Measurements from ENCODE around the gene MPIG6B.

MPIG6B gene

DNA sequence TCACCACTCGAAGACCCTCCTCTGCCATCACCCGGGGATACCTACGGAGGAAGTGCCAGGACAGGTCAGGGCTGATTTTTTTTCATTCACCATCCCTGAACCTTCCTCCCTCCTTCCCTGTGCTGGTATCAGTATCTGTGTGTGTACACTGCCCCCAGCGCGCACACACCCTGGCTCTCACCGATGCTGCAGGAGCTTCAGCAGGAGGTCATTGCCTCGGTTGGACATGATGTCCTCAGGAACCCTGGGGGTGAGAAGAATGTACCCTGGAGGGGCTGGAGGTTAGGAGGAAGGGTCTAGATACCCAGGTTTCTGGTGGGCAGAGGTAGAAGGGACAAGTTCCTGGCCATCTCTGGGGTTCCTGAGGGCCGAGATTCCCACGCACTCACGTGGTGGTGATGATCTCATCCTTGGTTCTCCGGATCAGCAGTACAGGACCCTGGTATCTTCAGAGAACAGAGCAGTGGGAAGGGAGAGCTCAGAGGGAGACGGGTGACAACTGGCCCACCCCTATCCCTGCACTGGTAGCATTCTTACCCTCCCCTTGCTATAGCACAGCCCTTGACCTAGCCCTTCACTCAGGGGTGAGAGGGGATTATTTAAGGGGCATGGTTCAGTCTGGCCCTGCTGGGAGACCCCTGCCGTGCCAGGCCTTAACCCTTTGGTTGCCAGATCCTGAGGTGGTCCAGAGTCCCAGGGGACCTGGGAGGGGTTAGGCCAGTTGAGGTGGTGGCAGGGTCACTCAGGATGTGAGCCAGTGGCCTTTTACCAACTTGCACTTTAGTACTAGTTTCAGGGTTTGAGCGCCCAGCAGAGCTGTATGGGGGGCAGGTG is 35.1 kb upstream of the MPIG6B start:
- ChIA-PET CTCF (interaction anchor here (0.6 to 4.6 kb wide), 5 partner anchors 8 to 82 kb away, joined by 3 to 24 read pairs (median 3); partner anchors contain the start of genes GPANK1 and LY6G5C), POLR2A (interaction anchor here (0.5 to 1.4 kb wide), 6 partner anchors 15 to 440 kb away, joined by 3 to 10 read pairs (median 4); partner anchors contain the start of genes ABHD16A, ATF6B and HSPA1B)
- Histone ChIP-seq H3K4me3 (ENCODE audit: low read depth, low read length) (no peak overlapping the region), H3K9me3 (ENCODE audit: control insufficient read depth, insufficient read depth, low read depth, low read length) (no peaks in the 10 kb centered on the region), H3K4me1 (ENCODE audit: control insufficient read depth, insufficient read depth, low read length) (no peaks in the 10 kb centered on the region), H3K27ac (ENCODE audit: extremely low read depth, low read depth, low read length) (no peak overlapping the region), H3K36me3 (ENCODE audit: control insufficient read depth in 2 of 2, insufficient read depth in 1 of 2, low read length in 2 of 2) (peaks cover 0 to 66% of the 10 kb centered on the region in 2 experiments; a peak in 1 of 3 replicates)
- no peak for TF ChIP-seq RBAK (tag by site-specific recombination; IDR thresholded peaks at IDR 0.05)
- TF ChIP-seq ZNF214 (tag by site-specific recombination; IDR thresholded peaks at IDR 0.05; ENCODE audit: borderline replicate concordance), result no peak
- TF ChIP-seq ZNF391 (tag by site-specific recombination; IDR thresholded peaks at IDR 0.05; ENCODE audit: borderline replicate concordance, low read depth), result no peak
- no peak for TF ChIP-seq ZNF112 (tag by site-specific recombination; IDR thresholded peaks at IDR 0.05)
- 0 out of 2 replicates have a peak, but pooled peaks have one; percentile 13 for TF ChIP-seq ZIC2 (tag by site-specific recombination; IDR thresholded peaks at IDR 0.05)
- TF ChIP-seq ZNF350 (tag by site-specific recombination; IDR thresholded peaks at IDR 0.05), result no peak
- no peak for TF ChIP-seq ZNF548 (tag by site-specific recombination; IDR thresholded peaks at IDR 0.05)
- no peak for TF ChIP-seq ZNF707 (tag by site-specific recombination; IDR thresholded peaks at IDR 0.05)
- no peak for TF ChIP-seq ZNF366 (tag by site-specific recombination; conservative IDR thresholded peaks at IDR 0.05)
- TF ChIP-seq, protein P1, sequence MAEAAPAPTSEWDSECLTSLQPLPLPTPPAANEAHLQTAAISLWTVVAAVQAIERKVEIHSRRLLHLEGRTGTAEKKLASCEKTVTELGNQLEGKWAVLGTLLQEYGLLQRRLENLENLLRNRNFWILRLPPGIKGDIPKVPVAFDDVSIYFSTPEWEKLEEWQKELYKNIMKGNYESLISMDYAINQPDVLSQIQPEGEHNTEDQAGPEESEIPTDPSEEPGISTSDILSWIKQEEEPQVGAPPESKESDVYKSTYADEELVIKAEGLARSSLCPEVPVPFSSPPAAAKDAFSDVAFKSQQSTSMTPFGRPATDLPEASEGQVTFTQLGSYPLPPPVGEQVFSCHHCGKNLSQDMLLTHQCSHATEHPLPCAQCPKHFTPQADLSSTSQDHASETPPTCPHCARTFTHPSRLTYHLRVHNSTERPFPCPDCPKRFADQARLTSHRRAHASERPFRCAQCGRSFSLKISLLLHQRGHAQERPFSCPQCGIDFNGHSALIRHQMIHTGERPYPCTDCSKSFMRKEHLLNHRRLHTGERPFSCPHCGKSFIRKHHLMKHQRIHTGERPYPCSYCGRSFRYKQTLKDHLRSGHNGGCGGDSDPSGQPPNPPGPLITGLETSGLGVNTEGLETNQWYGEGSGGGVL (tag by site-specific recombination; IDR thresholded peaks at IDR 0.05), result no peak
- TF ChIP-seq, protein P2, sequence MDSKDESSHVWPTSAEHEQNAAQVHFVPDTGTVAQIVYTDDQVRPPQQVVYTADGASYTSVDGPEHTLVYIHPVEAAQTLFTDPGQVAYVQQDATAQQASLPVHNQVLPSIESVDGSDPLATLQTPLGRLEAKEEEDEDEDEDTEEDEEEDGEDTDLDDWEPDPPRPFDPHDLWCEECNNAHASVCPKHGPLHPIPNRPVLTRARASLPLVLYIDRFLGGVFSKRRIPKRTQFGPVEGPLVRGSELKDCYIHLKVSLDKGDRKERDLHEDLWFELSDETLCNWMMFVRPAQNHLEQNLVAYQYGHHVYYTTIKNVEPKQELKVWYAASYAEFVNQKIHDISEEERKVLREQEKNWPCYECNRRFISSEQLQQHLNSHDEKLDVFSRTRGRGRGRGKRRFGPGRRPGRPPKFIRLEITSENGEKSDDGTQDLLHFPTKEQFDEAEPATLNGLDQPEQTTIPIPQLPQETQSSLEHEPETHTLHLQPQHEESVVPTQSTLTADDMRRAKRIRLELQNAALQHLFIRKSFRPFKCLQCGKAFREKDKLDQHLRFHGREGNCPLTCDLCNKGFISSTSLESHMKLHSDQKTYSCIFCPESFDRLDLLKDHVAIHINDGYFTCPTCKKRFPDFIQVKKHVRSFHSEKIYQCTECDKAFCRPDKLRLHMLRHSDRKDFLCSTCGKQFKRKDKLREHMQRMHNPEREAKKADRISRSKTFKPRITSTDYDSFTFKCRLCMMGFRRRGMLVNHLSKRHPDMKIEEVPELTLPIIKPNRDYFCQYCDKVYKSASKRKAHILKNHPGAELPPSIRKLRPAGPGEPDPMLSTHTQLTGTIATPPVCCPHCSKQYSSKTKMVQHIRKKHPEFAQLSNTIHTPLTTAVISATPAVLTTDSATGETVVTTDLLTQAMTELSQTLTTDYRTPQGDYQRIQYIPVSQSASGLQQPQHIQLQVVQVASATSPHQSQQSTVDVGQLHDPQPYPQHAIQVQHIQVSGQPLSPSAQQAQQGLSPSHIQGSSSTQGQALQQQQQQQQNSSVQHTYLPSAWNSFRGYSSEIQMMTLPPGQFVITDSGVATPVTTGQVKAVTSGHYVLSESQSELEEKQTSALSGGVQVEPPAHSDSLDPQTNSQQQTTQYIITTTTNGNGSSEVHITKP (tag by site-specific recombination; IDR thresholded peaks at IDR 0.05), result peak; percentile 50; the same call in 1 of the 2 replicates
- no peak for TF ChIP-seq ZSCAN30 (tag by site-specific recombination; IDR thresholded peaks at IDR 0.05)
- TF ChIP-seq ZNF610 (tag by site-specific recombination; IDR thresholded peaks at IDR 0.05; ENCODE audit: borderline replicate concordance), result no peak
- no peak for TF ChIP-seq ZNF658 (tag by site-specific recombination; IDR thresholded peaks at IDR 0.05)
- TF ChIP-seq ZNF292 (tag by site-specific recombination; IDR thresholded peaks at IDR 0.05; ENCODE audit: borderline replicate concordance, low read depth), result no peak
- TF ChIP-seq ZNF202 (tag by site-specific recombination; IDR thresholded peaks at IDR 0.05; ENCODE audit: borderline replicate concordance), result no peak
- TF ChIP-seq, protein P3, sequence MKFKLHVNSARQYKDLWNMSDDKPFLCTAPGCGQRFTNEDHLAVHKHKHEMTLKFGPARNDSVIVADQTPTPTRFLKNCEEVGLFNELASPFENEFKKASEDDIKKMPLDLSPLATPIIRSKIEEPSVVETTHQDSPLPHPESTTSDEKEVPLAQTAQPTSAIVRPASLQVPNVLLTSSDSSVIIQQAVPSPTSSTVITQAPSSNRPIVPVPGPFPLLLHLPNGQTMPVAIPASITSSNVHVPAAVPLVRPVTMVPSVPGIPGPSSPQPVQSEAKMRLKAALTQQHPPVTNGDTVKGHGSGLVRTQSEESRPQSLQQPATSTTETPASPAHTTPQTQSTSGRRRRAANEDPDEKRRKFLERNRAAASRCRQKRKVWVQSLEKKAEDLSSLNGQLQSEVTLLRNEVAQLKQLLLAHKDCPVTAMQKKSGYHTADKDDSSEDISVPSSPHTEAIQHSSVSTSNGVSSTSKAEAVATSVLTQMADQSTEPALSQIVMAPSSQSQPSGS (tag by site-specific recombination; IDR thresholded peaks at IDR 0.05; ENCODE audit: low read depth), result no peak
- TF ChIP-seq ZNF544 (tag by site-specific recombination; IDR thresholded peaks at IDR 0.05), result no peak
- no peak for TF ChIP-seq BCL11B (tag by site-specific recombination; IDR thresholded peaks at IDR 0.05; ENCODE audit: low read depth)
- TF ChIP-seq ZNF600 (tag by site-specific recombination; IDR thresholded peaks at IDR 0.05), result peak; percentile 62
